HepG2 (cell line): Measurements from ENCODE around the gene POLR2H.
"Not testable (repeated sequence)": the region's sequence is repeated elsewhere in the genome, so short reads cannot be mapped to it uniquely, and the experiment has no call there.

ENCODE experiments used
- ARID3A ChIP-seq: IDR thresholded peaks from 2 replicates; pipeline ENCODE4 v1.6.1; 2012; ENCODE audit warnings: low read depth, low read length, improper control_type of control experiment
- KAT2B ChIP-seq: fragments of 150-350 bp; IDR thresholded peaks from 2 replicates; pipeline ENCODE4 v1.6.1; 2014; ENCODE audit warnings: low read depth, low read length, borderline replicate concordance
- KDM4B ChIP-seq: sonication (generic); formaldehyde crosslinking; IDR thresholded peaks from 2 replicates; pipeline ENCODE4 v1.4.0; 2020; ENCODE audit warnings: missing genetic modification reagents
- KLF12 ChIP-seq: sonication (generic); formaldehyde crosslinking; IDR thresholded peaks from 2 replicates; pipeline ENCODE4 v1.4.0; 2020; ENCODE audit warnings: missing genetic modification reagents, borderline replicate concordance
- NR2C2 ChIP-seq: sonication (generic); formaldehyde crosslinking; IDR thresholded peaks from 2 replicates; pipeline ENCODE4 v1.4.0; 2020; ENCODE audit warnings: missing genetic modification reagents, mild to moderate bottlenecking, moderate library complexity, borderline replicate concordance
- POLR2A ChIP-seq, 2 experiments: IDR thresholded peaks; 2 replicates each; pipeline ENCODE4 v1.6.1; 2011; ENCODE audit warnings: low read depth in 2 of 2, low read length in 2 of 2, mild to moderate bottlenecking in 1 of 2, moderate library complexity in 1 of 2; ENCODE audit not compliant: insufficient read depth in 1 of 2
- SNAPC4 ChIP-seq: sonication (generic); formaldehyde crosslinking; IDR thresholded peaks from 2 replicates; pipeline ENCODE4 v1.4.0; 2020; ENCODE audit warnings: mild to moderate bottlenecking, missing genetic modification reagents
- SP1 ChIP-seq, 2 experiments: fragments of 450-650 bp in 1 of 2; sonication (generic) in 1 of 2; formaldehyde crosslinking in 1 of 2; IDR thresholded peaks; 2 replicates each; pipeline versions ENCODE4 v1.4.0 to v1.6.1; 2016 to 2020; ENCODE audit warnings: missing genetic modification reagents in 1 of 2
- ZBTB7A ChIP-seq: sonication (generic); formaldehyde crosslinking; IDR thresholded peaks from 2 replicates; pipeline ENCODE4 v1.8.0; 2022; ENCODE audit warnings: mild to moderate bottlenecking, missing genetic modification reagents
- ZNF451 ChIP-seq: sonication (generic); formaldehyde crosslinking; IDR thresholded peaks from 2 replicates; pipeline ENCODE4 v1.5.0; 2020; ENCODE audit warnings: mild to moderate bottlenecking, missing genetic modification reagents
- ZNF580 ChIP-seq: IDR thresholded peaks from 2 replicates; pipeline ENCODE4 v1.6.1; 2016; ENCODE audit warnings: low read depth, borderline replicate concordance
- ZNF766 ChIP-seq: sonication (generic); formaldehyde crosslinking; IDR thresholded peaks from 2 replicates; pipeline ENCODE4 v1.5.0; 2020; ENCODE audit warnings: missing genetic modification reagents, borderline replicate concordance
- TF ChIP-seq, protein P1 (sequence below): sonication (generic); formaldehyde crosslinking; IDR thresholded peaks from 2 replicates; pipeline ENCODE4 v1.5.0; 2020; ENCODE audit warnings: mild to moderate bottlenecking, missing genetic modification reagents, moderate library complexity

GRCh38 chr3:184339451-184340135 lies 21.9 kb upstream of the POLR2H start:
- TF ChIP-seq ARID3A; ZNF451 (CRISPR knock-in tag); KAT2B; NR2C2 (CRISPR knock-in tag); ZBTB7A (CRISPR knock-in tag); ZNF580 (CRISPR knock-in tag); KDM4B; SNAPC4; SP1 (IDR thresholded peaks at IDR 0.05); SP1 (CRISPR knock-in tag; IDR thresholded peaks at IDR 0.05); ZNF766 (CRISPR knock-in tag); POLR2A (IDR thresholded peaks at IDR 0.05; ENCODE audit: insufficient read depth in 1 of 2, low read depth in 2 of 2, low read length in 2 of 2); KLF12 (CRISPR knock-in tag): not testable (repeated sequence)
- TF ChIP-seq, protein P1, sequence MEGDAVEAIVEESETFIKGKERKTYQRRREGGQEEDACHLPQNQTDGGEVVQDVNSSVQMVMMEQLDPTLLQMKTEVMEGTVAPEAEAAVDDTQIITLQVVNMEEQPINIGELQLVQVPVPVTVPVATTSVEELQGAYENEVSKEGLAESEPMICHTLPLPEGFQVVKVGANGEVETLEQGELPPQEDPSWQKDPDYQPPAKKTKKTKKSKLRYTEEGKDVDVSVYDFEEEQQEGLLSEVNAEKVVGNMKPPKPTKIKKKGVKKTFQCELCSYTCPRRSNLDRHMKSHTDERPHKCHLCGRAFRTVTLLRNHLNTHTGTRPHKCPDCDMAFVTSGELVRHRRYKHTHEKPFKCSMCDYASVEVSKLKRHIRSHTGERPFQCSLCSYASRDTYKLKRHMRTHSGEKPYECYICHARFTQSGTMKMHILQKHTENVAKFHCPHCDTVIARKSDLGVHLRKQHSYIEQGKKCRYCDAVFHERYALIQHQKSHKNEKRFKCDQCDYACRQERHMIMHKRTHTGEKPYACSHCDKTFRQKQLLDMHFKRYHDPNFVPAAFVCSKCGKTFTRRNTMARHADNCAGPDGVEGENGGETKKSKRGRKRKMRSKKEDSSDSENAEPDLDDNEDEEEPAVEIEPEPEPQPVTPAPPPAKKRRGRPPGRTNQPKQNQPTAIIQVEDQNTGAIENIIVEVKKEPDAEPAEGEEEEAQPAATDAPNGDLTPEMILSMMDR (CRISPR knock-in tag): not testable (repeated sequence)
